HG02981 (cell line): Measurements from ENCODE around the gene THOC2.
"Not testable (repeated sequence)": the region's sequence is repeated elsewhere in the genome, so short reads cannot be mapped to it uniquely, and the experiment has no call there.

Source experiments
- ATAC-seq: cut with Tn5 transposase; IDR thresholded peaks from one replicate; pipeline ENCODE4 v1.9.1; 2021; ENCODE audit warnings: mild to moderate bottlenecking, moderate library complexity; ENCODE audit not compliant: unreplicated experiment

THOC2 gene

DNA sequence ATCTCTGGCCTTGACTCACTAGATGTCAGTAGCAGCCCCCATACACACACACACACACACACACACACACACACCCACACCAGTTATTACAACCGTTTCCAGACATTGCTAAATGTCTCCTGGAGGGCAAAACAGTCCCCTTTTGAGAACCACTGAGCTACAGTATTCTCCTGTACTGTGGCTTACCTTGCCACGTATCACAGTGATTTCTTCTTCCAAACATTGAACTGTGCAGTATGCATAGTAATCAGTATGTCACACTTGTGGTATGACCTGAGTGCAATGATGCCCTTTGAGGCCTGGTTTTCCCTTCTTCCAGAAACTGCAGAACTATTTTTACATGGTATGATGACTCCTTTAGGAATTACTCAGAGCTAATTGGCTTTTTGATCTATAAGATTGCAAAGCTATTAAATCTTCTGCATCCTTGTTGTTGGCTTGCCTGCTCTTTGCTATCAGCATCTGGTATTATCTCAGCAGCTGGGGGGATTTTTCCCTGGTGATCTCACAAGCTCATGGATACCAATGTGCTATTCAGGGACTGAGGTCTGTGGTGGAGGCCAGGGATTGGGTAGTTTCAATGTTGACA lies 3.6 kb upstream of the THOC2 start:
- no peak for ATAC-seq

DNA sequence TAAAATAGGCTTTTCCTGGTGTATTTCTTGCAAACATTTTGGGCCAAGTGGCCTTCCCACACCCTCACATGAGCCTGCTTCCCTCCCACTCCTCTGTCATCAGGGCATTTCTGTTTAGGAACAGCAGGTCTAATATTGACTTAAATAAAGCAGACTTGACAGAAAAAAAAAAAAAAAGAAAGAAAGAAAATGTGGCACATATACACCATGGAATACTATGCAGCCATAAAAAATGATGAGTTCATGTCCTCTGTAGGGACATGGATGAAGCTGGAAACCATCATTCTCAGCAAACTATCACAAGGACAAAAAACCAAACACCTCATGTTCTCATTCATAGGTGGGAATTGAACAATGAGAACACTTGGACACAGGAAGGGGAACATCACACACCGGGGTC lies 2.3 kb upstream of the THOC2 start:
- ATAC-seq, result not testable (repeated sequence)

DNA sequence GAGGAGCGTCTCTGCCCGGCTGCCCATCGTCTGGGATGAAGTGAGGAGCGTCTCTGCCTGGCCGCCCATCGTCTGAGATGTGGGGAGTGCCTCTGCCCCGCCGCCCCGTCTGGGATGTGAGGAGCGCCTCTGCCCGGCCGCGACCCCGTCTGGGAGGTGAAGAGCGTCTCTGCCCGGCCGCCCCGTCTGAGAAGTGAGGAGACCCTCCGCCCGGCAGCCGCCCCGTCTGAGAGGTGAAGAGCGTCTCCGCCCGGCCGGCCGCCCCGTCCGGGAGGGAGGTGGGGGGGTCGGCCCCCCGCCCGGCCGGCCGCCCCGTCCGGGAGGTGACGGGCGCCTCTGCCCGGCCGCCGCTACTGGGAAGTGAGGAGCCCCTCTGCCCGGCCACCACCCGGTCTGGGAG lies 1.2 kb upstream of the THOC2 start:
- ATAC-seq, result not testable (repeated sequence)

DNA sequence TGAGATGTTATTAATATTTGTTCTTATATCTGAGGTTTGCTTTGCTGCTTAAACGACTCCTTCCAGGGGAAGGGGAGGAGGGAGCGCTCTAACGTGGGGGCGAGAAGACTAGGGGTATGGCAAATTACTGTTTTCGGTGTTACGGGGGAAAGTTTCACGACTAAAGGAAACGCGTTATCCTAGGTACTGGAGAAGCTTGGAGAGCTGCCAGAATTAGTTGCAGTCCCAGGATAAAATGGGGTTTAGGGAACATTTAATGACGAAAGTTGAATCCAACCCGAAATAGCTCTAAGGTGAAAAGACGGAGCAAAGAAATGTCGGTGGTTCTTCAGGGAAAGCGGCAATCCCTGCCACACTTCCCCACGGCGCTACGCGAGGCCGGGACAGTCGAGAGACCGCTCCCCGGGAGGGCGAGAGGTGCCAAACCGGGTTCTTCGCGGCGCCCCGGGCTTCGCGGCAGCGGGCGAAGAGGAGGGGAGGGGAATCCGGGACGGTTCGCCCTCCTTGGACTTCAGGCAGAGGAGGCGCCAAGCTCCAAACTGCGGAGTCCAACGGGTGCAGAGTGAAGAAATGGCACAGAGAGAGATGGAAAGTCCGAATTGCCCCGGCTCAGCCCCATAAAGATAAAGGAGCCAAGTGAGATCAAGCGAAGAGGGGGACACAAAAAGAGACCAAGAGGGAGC lies 724 bp downstream of the THOC2 start:
- peak; percentile 26 for ATAC-seq

DNA sequence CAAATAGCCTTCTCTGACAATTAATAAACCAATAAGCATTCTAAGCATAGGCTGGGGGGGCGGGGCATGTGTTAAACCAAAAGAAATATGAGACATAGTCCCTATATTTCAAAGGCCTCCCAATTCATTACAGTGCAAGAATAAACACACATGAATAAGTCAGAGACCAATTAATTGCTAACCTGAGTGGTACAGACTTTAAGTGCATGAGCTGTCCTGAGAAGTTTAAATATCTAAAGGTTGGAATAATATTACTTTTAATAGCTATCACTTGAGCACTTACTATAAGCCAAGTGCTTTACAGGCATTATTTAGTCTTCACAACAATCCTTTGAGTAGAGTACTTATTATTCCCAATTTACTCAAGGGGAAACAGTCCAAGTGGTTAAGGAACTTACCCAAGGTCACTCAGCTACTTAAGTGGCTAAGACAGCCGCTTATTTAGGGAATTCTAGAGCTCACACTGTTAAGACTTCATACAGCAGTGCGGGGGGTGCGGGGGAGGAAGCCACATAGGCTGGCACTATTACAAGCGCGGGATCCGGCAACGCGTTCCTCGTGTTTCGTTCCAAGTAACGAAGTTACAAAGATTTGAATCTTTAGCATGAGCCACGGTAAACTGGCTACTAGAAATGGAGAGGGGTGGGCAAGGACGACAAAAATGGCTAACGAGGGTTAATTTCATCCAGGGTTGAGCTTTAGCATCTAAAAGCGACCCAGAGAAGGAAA lies 1.4 kb downstream of the THOC2 start:
- no peak for ATAC-seq

DNA sequence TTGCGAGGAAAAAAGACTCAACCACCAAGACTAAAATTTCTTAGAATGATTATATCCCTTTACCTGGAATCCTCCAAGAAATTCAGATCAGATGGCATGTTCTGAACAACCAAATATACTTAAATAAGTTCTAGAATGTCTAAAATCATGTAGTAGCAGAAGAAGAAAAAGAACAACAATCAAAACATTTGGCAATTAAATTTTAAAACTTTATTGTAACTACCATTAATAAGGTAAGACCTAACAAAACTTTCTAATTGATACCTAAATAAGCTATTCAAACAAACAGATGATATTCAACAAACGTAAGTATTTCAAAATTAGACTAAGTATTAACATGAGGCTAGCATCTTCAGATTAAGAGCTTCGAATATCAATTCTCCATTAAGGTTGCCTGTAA lies 4.3 kb downstream of the THOC2 start:
- ATAC-seq, result no peak

DNA sequence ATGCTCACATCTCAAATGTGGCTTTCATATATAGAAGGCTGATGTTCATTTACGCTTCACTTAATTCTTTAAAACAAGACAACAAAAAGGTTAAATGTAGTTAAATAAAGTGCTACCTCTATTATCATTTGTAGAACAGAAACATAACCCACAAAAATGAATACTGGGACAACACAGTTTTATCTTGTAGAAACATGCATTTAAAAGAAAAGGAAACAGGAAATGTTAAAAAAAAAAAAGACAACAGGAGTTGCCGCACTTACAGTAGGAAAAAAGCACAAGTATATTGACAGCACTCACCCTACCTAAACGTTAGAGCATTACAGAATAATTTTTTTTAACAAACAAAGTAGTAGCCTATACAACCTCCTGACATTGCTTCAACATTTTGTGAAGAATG lies 4.8 kb downstream of the THOC2 start:
- no peak for ATAC-seq

DNA sequence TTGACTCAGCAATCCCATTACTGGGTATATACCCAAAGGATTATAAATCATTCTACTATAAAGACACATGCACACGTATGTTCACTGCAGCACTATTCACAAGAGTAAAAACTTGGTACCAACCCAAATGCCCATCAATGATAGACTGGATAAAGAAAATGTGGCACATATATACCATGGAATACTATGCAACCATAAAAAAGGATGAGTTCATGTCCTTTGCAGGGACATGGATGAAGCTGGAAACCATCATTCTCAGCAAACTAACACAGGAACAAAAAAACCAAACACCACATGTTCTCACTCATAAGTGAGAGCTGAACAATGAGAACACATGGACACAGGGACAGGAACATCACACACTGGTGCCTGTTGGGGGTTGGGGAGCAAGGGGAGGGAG lies 10.7 kb downstream of the THOC2 start:
- ATAC-seq, result not testable (repeated sequence)

DNA sequence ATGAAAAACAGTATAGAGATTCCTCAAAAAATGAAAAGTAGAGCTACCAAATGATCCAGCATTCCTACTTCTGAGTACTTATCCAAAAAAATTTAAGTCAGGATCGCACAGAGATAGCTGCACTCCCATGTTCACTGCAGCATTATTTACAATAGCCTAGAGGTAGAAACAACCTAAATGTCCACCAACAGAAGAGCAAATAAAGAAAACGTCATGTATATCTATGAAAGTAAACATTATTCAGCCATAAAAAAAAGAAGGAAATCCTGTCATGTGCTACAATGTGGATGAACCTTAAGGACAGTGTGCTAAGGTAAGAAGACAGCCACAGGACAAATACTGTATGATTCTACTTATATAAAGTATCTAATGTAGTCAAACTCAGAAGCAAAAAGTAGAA lies 12.4 kb downstream of the THOC2 start:
- no peak for ATAC-seq

DNA sequence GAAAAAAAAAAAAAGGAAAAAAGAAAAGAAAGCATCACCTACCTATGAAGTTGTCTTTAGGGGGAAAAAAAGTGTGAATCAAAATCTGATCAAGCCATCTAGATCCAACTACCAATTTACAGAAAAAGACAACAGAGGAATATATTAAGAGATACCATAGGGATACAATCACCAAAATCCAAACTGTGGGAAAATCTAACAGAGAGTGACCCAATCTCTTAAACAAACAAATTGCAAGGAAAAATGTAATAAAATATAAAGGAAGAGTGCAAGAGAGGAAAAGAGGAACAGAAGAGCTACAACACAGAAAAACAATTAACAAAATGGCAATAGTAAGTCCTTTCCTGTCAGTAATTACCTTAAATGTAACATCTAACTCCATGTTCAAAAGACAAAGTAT lies 19.0 kb downstream of the THOC2 start:
- no peak for ATAC-seq

DNA sequence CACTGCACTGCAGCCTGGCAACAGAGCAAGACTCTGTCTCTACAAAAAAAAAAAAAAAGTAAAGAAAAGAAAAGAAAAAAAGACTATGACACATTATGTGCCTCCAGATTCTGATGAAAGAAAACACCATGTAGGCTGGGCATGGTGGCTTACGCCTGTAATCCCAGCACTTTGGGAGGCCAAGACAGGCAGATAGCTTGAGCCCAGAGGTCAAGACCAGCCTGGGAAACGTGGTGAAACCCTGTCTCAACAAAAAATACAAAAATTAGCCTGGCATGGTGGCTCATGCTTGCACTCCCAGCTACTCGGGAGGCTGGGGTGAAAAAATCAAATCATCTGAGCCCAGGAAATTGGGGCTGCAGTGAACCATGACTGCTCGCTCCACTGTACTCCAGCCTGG lies 19.4 kb downstream of the THOC2 start:
- ATAC-seq, result no peak

DNA sequence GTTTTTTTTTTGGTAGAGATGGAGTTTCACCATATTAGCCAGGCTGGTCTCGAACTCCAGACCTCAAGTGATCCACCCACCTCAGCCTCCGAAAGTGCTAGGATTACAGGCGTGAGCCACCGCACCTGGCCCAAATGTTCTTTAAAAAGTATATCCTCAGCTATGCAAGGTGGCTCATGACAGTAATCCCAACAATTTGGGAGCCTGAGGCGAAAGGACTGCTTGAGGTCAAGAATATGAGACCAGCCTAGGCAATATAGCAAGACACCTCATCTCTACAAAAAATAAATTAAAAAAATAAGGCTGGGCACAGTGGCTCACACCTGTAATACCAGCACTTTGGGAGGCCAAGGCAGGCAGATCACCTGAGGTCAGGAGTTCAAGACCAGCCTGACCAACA lies 21.7 kb downstream of the THOC2 start:
- ATAC-seq, result not testable (repeated sequence)

DNA sequence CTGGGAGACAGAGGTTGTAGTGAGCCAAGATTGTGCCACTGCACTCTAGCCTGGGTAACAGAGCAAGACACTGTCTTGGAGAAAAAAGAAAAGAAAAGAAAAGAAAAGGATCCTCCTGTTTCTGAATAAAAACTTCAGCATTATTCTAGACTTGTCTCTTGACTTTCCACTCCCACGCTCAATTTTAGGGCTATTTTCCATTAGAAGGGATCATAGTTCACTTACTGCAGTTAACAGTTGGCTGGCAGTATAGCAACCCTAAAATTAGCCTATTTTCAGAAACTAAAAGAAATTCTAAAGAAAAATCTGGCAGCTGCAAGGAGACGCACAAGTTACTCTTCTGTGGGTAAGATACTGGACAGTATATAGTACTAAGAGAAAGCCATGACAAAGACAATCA lies 28.1 kb downstream of the THOC2 start:
- ATAC-seq, result no peak

DNA sequence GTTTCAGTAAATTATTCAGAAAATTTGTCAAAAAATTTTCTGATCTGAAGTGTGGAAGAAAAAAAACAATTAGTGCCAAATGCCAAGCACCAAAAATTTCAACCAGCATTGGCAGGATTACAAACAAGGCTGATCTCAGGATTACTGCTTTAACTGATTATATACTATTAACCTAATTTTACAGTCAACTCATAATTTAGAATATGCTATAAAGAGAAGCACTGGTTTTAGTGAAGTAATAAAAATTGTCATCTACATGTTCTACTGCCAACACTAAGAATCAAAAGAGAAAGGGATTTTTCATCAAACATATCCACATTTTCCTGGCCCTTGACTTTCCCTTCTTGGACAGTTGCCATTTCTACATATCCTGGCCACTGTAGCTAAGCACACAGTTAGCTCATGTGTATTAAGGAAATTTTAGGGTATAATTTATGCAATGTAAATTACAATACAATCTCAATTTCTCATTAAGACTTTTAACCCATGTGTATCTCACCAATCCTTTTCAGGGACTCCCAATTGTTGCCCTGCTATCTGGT lies 33.8 kb downstream of the THOC2 start:
- no peak for ATAC-seq

DNA sequence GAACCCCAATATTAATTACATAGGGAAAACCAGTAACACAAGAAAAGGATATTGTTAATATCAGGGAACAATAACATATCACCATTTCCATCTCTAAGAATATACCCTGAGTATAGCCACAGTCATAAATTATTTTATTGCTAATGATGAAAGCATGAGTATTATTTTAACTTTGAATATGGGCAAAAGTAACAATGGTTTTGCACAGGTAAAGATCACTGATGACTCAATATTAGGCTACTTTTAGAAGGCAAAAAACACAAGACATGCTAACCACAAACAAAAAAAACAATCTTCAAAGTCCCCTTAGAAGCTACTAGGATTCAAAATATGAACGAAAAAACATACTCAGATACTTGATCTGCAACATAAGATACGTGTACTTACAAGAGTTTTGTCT lies 36.5 kb downstream of the THOC2 start:
- ATAC-seq, result no peak

DNA sequence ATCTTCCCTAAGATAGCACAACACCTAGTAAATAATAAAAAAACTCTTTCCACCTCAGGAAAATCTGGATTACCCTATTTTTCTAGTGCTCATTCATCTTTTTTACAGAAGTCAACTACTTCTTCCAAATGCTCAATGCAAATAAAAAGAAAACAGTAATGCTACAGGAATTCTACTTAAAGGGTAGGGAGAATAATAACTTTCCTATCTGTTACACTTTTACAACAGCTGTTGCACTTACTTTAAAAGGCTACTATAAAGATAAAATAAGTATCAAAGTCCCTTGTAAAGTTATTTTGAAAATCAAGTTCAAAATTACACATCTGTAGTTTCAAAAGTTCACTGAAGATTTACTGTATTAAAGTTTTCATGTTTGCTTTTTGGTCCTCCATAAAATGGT lies 37.6 kb downstream of the THOC2 start:
- ATAC-seq, result no peak

DNA sequence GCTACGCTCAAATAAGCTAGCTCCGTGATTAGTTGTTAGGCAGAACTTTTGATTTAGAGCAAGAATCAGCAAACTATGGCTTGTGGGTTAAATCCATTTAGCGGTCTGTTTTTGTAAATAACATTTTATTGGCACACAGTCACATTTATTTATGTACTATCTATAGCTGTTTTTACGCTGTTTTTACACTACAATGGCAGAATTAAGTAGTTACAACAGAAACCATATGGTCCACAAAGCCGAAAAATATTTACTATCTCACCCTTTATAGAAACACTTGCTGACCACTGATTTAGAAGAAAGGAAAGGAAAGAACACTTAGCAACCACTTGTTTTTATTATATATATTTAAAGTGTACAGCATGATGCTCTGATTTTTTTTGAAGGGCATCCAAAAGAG lies 41.1 kb downstream of the THOC2 start:
- ATAC-seq, result no peak

DNA sequence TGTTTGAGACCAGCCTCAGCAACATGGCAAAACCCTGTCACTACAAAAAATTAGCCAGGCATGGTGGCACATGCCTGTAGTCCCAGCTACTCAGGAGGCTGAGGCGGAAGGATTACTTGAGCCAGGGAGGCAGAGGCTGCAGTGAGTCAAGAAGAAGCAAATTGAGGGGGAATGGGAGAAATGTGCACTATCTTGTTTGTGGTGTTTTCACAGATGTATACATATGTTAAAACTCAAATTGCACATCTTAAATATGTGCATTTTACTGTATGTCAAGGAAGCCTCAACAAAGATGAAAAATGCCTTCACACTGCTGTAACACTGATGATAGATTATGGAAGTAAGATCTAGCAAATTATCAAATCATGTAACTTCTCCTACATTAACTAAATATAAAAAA lies 44.3 kb downstream of the THOC2 start:
- ATAC-seq, result no peak

DNA sequence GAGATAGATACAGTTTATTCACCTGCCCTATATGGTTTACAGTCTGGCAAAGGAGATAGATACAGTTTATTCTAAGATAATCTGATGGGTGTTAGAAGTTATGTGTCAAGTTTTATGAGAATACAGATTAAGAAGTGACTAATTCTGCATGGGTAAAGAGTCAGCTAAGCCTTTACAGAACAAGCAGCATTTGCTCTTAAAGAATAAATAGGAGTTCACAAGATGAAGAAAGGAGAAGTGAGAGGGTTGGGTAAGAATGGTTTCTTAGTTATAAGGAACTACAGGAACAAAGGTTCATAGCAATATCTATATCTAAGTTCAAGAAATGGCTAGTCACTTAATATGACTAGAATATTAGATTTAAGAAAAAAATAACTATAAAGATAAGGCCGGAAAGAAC lies 47.6 kb downstream of the THOC2 start:
- ATAC-seq, result no peak

DNA sequence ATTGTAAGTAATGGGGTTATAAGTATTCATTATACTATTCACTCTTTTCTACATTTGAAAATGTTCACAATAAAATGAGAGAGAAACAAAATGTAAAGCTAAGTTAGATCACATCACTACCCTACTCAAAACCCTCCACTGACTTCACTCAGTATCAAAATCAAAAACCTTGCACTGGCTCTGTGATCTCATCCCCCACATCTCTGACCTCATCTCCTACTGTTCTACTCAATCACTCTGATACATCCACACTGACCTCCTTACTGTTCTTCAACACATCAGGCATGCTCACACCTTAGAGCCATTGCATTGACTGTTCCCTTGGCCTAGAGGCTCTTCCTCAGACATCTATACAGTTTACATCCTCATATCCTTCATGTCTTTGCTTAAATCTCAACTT lies 50.7 kb downstream of the THOC2 start:
- no peak for ATAC-seq

DNA sequence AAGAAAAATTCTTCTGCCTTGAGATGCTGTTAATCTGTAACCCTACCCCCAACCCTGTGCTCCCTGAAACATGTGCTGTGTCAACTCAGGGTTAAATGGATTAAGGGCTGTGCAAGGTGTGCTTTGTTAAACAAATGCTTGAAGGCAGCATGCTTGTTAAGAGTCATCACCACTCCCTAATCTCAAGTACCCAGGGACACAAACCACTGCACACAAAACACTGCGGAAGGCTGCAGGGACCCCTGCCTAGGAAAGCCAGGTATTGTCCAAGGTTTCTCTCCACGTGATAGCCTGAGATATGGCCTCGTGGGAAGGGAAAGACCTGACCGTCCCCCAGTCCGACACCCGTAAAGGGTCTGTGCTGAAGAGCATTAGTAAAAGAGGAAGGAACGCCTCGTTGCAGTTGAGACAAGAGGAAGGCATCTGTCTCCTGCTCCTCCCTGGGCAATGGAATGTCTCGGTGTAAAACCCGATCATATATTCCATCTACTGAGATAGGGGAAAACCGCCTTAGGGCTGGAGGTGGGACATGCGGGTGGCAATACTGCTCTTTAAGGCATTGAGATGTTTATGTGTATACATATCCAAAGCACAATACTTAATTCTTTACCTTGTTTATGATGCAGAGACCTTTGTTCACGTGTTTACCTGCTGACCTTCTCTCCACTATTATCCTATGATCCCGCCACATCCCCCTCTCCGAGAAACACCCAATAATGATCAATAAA lies 53.0 kb downstream of the THOC2 start:
- ATAC-seq, result not testable (repeated sequence)
